NCI-H1694 treated with DMSO at 0.1 percent for 48 hours (cell line): ENCODE measurements around the gene SLC16A3.
"Not testable (repeated sequence)": the region's sequence is repeated elsewhere in the genome, so short reads cannot be mapped to it uniquely, and the experiment has no call there.

Experiments
- DNase-seq: peaks from one replicate; lab custom pipeline; 2025; lab: John Stamatoyannopoulos, UW

The SLC16A3 gene

GRCh38 chr17:82228842-82229697 lies at the start of gene SLC16A3:
Gene SLC16A3, plus strand, starts transcription at chr17:82229042. Its CDS starts 6,967 bp downstream, at chr17:82236009.
- DNase-seq, result no peak

GRCh38 chr17:82179412-82179811 lies 49.4 kb upstream of the SLC16A3 start:
- DNase-seq, result no peak

DNA sequence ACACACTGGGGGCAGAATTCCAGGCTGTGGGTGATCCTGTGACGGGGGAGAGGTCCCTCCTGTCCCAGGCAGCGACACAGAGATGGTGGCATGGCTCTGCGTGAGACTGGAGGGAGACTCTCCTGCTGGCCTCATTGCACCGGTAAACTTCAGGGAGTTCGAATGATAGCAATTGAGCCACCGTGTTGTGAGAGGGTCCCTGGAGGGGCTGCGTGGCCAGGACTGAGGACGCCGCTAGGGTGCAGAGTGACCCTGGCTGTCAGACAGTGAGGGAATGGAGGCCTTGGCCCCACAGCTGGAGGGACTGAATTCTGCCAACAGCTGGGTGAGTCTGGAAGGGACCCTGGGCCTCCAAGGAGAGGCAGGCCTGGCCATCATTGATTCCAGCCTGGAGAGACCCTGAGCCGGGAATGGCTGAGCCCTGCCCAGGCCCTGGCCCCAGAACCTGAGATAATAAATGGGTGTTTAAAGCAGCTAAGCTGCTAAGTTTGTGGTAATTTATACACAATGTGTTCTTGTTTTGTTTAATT lies 48.8 kb upstream of the SLC16A3 start:
- DNase-seq, result no peak

DNA sequence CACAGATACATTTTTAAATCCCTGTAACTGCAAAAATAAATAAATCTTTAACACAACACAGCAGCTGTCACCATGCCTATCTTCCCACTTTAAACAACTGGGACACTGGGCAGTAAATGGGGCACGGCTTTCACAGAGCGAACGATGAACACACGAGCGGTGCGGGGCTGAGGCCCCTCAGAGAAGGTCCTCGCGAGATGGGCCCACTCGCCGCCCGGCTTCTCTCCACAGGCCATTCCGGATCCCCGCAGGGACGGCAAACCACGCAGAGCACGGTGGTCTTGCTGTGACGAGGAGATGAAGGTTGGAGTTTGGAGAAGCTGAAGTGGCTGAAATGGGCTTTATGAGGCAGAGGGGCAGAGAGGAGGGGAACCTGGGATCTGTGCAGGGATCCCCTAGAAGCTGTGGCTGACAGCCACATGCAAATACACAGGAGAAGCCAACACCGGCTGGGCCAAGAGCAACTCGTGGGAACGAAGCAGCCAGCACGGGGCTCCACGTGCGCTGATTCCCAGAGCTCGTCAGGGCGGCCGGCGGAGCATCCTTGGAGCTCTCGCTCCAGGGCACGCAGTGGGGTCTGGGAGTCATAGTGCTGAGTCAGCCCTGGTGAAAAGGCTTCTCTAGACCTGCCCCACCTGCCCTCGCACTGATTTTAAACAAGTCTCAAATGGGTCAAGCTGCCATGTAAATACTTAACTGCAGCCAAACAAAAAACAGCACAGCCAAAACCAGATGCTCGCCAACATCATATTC lies 47.9 kb upstream of the SLC16A3 start:
- no peak for DNase-seq

GRCh38 chr17:82184761-82185160 lies 44.1 kb upstream of the SLC16A3 start:
- no peak for DNase-seq

DNA sequence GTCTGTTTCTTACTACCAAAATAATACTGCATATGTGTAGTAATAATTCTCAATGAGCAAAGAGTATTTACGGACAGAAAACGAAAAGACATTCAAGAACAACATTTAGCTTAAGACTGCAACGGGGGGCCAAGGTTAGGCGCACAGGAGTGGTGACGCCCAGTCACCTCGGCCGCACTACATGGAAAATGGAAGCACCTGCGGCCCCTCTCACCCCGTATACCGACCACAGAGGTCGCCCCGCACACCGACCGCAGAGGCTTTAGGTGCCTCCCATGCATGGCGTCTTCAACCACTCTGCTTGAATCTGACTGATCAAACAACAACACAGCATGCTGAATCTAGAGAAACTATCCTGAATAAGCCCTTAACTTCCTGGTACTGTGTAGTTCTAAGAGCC lies 42.6 kb upstream of the SLC16A3 start:
- DNase-seq, result no peak

DNA sequence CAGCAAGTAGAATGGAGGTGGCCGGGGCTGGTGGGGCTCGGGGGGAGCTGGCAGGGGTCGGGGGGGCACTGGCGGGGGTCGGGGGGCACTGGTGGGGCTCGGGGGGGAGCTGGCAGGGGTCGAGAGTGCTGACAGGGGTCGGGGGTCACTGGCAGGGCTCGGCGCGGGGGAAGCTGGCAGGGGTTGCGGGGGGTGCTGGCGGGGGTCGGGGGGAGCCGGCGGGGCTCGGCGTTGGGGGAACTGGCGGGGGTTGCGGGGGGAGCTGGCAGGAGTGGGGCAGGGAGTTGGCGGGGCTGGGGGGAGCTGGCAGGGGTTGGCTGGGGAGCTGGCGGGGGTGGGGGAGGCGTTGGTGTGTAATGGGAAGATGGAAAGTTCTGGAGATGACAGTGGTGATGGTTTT lies 41.3 kb upstream of the SLC16A3 start:
- DNase-seq, result no peak

DNA sequence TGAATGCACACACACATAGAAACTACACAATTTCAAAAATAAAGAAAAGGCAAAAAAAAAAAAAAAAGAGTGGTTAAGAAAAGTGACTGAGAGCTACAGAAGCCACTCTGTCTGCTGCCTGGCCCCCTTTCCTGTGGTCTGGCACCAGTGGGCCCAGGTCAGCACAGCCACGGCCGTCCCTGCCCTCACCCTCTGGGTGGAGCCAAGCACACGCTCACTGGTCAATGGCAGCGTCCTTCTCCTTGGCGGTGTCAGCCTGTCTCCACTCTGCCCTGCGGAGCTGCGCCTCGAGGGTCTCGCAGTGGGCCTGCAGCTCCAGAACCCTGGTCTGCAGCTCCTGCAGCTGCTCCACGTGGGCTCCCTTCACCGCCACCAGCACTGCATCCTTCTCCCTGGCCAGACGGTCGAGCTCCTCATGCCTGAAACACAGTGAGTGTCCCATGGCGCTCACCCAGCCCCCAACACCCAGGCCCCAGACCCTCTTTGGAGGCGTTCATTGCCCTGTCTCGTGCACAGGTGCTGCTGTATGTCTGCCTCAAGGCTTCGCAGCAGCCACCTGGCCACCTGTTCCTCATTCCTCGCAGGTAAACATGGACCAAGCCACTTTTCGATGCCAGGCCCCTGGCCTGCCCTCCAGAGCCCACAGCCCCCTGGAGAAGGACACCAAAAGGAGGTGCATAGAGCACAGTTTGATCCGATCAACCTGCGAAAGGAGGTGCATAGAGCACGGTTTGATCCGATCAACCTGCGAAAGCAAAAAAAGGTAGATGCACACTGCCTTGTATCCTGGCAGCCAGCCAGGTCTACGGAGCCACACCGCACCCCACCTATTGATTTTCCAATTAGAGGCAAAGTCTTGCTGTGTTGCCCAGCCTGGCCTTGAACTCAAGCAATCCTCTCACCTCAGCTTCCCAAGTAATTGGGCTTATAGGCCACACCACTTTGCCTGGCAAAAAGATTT lies 40.6 kb upstream of the SLC16A3 start:
- DNase-seq, result no peak

- DNase-seq, result not testable (repeated sequence)
Measured at GRCh38 chr17:82193050-82193449, 35.8 kb upstream of the SLC16A3 start.

DNA sequence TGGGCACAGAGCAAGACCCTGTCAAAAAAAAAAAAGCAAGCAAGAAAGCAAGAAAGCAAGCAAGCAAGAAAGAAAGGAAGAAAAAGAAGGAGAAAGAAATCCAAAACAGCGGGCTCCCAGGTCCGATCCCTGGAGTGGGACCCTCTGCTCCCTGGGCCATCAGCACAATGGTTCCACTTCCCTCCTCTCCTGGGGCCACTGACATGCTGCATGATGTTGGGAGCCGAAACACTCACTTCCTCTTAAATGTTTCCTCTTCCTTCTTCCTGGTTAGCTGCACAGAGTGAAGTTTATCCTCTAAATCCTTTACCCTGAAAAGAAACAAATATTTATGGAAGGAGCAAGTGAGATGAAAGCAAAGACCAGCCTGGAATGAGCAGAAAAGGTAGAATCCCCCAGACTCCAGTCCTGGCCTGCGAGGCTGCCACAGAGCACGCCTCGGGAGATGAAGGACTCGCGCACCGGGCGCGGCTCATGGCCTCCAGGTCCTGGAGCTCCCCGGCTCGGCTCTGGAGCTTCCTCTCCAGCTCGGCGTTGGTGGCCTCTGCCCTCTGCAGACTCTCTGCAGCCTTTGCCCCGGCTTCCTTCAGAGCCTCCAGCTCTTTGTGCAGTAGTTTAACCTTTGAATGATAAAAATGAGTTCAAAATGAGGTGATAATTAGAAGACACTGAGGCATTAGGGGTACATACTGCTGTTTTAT lies 35.2 kb upstream of the SLC16A3 start:
- DNase-seq, result no peak

DNA sequence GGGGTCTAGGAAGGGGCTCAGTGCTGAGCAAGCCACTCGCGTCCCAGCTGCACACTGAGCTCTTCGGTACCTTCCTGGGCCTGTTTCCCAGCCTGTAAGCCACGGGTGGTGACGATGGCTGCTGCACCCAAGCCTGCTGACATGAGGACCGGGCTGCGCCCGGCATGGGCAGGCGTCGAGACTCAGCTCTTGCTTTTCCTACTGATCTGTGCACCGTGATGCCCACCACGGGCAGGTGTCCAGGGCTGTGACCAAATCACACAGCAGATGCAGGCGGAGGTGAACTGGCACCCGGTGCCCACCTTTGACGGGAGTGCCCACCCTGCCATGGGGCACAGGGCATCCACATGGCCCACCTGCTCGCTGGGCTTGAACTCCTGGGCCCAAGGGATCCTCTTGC lies 34.1 kb upstream of the SLC16A3 start:
- no peak for DNase-seq

GRCh38 chr17:82195675-82196672 lies 32.9 kb upstream of the SLC16A3 start:
- DNase-seq, result no peak

DNA sequence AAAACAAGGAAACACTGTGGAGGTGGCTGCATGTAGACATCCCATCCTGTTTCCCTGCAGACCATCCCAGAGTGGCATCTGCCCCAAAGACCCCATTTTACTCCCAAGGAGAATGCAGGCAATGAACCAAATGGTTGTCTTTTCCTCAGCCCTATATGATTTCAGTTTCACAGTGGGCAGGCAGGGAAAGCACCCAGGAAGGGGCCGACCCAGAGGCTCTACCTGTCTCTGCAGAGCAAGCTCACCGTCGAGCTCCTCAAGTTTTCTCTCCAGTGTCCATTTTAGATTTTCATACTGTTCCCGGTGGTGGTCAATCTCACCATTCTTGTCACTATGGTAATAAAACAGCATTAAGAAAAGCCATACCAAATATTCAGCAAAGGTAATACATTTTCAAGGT lies 30.8 kb upstream of the SLC16A3 start:
- no peak for DNase-seq

- DNase-seq, result no peak
Measured at GRCh38 chr17:82199496-82199895, 29.3 kb upstream of the SLC16A3 start.

DNA sequence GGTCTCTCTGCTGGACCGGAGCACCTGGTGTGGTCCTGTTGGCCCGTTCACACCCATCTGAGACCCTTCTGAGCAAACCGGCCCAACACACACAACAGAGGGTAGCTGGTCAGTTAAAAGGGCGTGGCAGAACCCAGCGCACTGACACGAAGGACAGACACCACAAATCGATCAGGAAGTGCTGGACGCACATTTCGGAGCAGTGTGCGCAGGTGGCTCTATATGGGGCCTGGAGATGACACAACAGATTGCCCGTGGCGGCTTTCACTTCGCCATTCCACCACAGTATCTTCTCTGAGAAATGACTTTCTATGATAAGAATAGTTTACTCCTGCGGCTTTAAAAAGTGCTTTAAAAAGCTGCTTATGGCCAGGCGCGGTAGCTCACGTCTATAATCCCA lies 28.7 kb upstream of the SLC16A3 start:
- no peak for DNase-seq

- DNase-seq, result no peak
Measured at GRCh38 chr17:82200743-82201497, 27.9 kb upstream of the SLC16A3 start.

DNA sequence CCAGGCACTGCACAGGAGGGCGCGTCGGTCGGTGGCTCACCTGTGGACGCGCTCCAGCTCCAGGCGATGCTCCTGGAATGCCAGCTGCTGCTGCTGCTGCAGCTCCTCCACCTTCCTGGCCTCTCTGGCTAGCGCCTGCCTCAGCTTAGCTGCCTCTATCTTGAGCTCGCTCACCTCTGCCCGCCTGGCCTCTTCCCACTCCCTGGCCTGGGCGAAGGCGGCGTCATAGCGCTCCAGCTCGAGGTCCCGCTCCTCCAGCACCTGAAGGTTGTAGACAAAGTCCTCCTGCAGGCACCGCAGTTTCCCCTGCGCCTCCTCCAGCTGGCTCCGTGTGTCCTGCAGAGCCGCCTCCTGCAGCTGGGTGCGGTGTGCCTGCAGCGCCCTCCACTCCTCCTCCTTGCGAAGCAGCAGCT lies 27.3 kb upstream of the SLC16A3 start:
- DNase-seq, result no peak

- DNase-seq, result no peak
Measured at GRCh38 chr17:82202981-82203380, 25.9 kb upstream of the SLC16A3 start.

DNA sequence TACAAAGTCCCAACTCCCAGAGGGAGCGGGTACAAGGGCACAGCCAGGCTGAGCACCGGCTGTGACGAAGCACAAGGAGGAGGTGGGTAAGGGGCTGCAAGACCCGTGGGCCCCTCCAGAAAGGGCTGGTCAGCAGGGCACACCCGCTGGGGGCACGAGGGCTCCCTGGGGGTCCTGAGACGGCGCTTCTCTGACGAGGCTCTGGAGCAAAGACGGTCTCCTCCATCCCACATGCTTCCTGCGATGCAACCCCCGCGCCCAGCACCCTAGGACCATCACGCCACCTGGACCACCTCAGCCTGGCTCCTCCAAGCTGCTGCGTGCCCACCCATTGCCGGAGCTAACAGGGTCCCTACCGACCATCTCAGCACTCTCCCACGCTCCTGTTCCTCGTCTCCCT lies 24.9 kb upstream of the SLC16A3 start:
- no peak for DNase-seq
